GM21367 (cell line): ENCODE results near the gene RUNX1.
"Not testable (repeated sequence)": the region's sequence is repeated elsewhere in the genome, so short reads cannot be mapped to it uniquely, and the experiment has no call there.

Experiments used
- ATAC-seq: cut with Tn5 transposase; IDR thresholded peaks from one replicate; pipeline ENCODE4 v1.9.1; 2021; ENCODE audit not compliant: unreplicated experiment

The RUNX1 gene

DNA sequence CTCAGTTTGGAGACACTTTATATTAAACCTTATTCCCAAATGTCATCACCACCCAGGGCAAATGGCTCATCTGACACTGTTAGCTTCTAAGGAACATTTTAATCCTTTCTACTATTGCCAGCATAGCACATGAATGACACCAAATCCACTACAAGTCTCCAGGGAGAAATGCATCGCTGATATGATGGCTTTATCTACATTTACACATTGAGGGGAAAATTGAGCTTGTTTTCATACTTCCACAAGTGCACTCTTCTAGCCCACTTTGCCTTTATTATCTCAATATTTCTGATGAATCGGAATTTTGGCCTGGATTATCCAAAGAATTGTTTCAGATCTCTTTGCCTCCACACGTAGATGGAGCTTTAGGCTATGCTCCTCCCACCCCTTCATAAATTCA lies 75.4 kb downstream of the RUNX1 start:
- ATAC-seq, result no peak

GRCh38 chr21:34971656-34972055 lies 77.4 kb downstream of the RUNX1 start:
- no peak for ATAC-seq

GRCh38 chr21:34970566-34970965 lies 78.5 kb downstream of the RUNX1 start:
- no peak for ATAC-seq

GRCh38 chr21:34970167-34970500 lies 79.0 kb downstream of the RUNX1 start:
- no peak for ATAC-seq

- ATAC-seq, result no peak
These were observed 79.5 kb downstream of the RUNX1 start for GRCh38 chr21:34969423-34970166.

GRCh38 chr21:34968414-34969333 lies 80.4 kb downstream of the RUNX1 start:
- no peak for ATAC-seq

GRCh38 chr21:34967509-34968289 lies 81.4 kb downstream of the RUNX1 start:
- no peak for ATAC-seq

GRCh38 chr21:34966881-34967280 lies 82.2 kb downstream of the RUNX1 start:
- ATAC-seq, result not testable (repeated sequence)

DNA sequence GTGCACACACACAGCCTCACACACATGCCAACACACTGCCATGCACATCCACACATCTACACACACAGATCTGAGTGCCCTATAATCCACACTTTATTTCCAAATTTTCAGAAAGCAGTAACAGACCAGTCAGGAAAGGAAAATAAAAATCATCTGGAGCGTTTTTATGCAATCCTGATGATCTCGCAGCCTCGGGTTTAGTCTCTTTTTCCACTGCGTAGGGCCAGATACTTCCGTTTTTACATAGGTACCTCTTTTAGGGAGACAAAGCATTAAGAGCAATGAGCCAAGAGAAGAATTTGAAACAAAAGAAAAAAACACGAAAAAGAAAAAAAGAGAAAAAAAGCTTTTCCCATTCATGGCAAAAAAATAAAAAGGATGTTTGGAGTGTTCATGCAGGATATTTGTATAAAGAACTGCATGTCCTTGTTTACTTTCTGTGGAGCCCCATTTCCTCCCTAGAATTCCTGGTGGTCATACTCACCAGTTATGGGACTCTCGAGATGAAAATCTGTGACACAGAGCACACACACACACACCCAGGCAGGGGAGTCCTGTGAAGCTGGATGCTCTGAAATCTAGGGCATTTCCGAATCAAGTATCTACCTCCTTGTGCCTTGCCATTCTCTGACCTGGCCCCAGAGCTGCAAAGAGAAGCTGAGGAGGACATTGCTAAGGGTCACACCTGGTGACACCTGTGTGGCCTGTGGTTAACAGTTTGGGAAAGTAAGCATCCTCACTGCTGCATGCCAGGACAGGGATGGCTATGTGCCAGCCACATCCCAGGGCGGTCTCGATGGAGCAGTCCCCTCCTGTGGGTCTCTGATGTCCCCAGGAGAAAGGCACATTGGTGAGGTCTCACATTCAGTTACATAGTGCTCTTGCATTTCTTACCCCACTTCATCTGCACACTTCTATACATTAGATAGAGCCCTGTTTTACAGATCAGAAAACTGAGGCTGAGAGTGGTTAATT lies 83.6 kb downstream of the RUNX1 start:
- ATAC-seq, result no peak

GRCh38 chr21:34962586-34963222 lies 86.4 kb downstream of the RUNX1 start:
- no peak for ATAC-seq

GRCh38 chr21:34962136-34962535 lies 87.0 kb downstream of the RUNX1 start:
- ATAC-seq, result no peak

GRCh38 chr21:34960687-34961086 lies 88.4 kb downstream of the RUNX1 start:
- no peak for ATAC-seq

- no peak for ATAC-seq
These were observed 89.5 kb downstream of the RUNX1 start for GRCh38 chr21:34959607-34960006.

DNA sequence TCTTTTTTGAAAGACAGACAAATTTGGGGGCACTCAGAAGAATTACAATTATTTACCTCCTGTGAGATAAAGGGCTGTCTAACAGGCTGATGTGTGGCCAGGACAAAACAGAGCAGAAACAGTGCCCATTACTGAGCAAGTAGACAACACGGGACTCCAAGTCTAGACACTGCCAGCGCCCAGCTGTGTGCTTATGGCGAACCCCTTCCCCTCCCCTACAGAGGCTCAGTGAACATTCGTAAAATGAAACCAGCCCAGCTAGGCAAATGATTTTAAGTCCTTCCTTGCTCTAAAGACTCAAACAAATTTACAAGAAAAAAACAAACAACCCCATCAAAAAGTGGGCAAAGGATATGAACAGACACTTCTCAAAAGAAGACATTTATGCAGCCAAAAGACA lies 91.1 kb downstream of the RUNX1 start:
- no peak for ATAC-seq

DNA sequence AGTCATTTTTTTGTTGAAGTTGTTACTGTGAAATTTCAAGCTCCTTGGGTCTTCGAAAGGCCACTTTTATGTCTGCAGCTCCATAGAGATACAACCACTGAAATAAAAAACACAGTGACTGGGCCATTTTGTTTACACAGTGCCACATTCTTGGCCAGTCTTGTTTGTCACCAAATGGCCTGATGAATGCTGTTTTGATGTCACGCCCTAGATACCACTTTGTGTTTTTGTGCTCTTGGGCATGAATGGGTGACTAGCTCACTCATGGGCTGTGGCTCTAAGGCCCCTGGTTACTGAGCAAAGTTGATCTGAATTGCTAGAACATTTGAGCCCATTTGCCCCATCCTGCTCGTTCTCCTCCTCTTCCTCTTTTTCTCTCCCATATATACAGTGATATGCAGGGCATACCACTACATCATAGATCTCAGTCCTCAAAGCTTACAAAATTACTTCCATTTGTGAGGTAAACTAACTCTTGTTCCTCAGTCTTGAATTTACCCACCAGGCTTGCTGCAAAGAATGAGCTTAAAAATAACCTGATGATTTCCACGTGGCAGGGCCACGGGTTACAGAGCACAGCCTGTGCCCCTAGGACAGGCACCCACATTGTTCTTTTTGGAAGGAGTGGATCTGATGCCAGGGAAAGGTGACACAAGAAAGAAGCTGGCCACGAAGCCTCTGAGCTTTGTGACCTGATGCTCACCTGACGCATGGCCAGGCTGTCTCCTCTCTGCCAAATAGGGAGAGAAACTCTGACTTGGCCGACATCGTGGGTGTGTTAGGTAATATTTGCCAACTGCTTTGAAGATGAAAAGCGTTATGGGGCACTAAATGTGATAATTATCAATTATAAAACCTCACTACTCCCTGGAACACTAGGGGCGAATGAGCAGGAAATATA lies 92.4 kb downstream of the RUNX1 start:
- ATAC-seq, result no peak

DNA sequence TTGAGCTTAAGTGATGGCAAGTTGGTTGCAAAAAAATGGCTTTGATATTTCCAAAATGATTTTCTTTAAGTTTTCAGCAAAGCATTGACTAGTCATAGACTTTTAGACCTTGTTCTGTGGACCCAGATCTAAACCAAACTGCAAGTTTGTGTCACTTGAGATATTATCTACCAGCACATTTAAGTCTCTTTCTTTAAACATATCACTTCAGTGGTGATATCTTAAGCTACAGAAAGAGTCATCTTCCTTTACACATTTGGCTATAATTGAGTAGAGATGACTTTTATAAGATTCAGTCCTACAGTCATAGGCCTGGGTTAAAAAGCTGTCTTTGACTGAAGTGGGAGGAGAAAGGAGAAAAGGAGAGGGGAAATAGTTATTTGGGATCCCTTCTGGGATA lies 95.2 kb downstream of the RUNX1 start:
- no peak for ATAC-seq

- ATAC-seq, result no peak
These were observed 96.4 kb downstream of the RUNX1 start for GRCh38 chr21:34952701-34953100.

DNA sequence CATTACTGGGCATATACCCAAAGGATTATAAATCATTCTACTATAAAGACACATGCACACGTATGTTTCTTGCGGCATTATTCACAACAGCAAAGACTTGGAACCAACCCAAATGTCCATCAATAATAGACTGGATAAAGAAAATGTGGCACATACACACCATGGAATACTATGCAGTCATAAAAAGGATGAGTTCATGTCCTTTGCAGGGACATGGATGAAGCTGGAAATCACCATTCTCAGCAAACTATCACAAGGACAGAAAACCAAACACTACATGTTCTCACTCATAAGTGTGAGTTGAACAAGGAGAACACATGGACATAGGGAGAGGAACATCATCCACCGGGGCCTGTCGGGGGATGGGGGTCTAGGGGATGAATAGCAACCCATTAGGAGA lies 97.2 kb downstream of the RUNX1 start:
- ATAC-seq, result not testable (repeated sequence)

DNA sequence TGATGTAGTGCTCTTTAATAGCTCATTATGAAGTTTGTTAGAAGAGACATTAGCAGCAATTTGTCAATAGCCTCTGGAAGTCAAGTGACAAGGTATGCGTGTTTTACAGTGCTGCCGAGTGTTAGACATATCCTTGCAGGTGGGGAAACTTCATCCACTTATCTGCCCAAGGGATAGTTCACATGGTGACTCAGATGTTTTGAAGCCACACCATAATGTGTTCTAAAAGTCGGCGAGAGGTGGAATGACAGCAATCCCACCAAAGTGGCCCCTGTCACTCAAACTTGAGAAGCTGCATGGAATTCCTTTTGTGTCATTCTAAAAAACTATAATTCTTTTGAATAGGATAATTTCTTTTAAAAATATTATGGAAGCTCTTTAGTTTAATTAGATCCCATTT lies 98.1 kb downstream of the RUNX1 start:
- ATAC-seq, result no peak
